ENCODE measurements around the gene ARMC2.
A peak's percentile ranks its signal among the peaks of the same experiment; 100 is the strongest.

The ARMC2 gene

DNA sequence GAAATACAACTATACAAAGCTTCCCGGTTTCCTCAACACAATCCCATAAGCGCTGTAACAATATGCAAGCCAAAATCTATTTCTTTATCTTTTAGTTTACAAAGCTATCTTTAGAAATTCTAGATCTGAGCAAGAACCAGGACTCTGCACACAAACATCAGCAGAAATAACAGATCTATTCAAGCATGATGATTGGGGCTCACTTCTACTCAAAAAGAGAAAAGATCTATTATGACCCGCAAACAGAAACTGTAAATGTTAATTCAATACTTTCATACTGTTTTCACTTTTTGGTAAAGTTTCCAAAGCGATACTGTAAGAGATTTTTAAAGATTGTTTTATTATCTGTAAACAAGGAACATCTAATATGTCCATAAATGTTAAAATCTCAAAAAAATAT, 159.8 kb downstream of the ARMC2 start:
- TF ChIP-seq SIN3A (IDR thresholded peaks at IDR 0.05; ENCODE audit: borderline replicate concordance, insufficient read depth, low read length): no peak
- no peak for TF ChIP-seq POLR2AphosphoS5 (IDR thresholded peaks at IDR 0.05; ENCODE audit: low read depth, low read length)
- no peak for TF ChIP-seq FOXP2 (optimal IDR thresholded peaks at IDR 0.05; ENCODE audit: borderline replicate concordance, extremely low read depth, extremely low read length, insufficient read depth)
- TF ChIP-seq TAF1 (IDR thresholded peaks at IDR 0.05; ENCODE audit: borderline replicate concordance, insufficient read depth, low read length): no peak
- TF ChIP-seq, protein P1, sequence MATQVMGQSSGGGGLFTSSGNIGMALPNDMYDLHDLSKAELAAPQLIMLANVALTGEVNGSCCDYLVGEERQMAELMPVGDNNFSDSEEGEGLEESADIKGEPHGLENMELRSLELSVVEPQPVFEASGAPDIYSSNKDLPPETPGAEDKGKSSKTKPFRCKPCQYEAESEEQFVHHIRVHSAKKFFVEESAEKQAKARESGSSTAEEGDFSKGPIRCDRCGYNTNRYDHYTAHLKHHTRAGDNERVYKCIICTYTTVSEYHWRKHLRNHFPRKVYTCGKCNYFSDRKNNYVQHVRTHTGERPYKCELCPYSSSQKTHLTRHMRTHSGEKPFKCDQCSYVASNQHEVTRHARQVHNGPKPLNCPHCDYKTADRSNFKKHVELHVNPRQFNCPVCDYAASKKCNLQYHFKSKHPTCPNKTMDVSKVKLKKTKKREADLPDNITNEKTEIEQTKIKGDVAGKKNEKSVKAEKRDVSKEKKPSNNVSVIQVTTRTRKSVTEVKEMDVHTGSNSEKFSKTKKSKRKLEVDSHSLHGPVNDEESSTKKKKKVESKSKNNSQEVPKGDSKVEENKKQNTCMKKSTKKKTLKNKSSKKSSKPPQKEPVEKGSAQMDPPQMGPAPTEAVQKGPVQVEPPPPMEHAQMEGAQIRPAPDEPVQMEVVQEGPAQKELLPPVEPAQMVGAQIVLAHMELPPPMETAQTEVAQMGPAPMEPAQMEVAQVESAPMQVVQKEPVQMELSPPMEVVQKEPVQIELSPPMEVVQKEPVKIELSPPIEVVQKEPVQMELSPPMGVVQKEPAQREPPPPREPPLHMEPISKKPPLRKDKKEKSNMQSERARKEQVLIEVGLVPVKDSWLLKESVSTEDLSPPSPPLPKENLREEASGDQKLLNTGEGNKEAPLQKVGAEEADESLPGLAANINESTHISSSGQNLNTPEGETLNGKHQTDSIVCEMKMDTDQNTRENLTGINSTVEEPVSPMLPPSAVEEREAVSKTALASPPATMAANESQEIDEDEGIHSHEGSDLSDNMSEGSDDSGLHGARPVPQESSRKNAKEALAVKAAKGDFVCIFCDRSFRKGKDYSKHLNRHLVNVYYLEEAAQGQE (IDR thresholded peaks at IDR 0.05; ENCODE audit: insufficient read depth in 1 of 2, low read depth in 2 of 2, low read length in 2 of 2): no peak

DNA sequence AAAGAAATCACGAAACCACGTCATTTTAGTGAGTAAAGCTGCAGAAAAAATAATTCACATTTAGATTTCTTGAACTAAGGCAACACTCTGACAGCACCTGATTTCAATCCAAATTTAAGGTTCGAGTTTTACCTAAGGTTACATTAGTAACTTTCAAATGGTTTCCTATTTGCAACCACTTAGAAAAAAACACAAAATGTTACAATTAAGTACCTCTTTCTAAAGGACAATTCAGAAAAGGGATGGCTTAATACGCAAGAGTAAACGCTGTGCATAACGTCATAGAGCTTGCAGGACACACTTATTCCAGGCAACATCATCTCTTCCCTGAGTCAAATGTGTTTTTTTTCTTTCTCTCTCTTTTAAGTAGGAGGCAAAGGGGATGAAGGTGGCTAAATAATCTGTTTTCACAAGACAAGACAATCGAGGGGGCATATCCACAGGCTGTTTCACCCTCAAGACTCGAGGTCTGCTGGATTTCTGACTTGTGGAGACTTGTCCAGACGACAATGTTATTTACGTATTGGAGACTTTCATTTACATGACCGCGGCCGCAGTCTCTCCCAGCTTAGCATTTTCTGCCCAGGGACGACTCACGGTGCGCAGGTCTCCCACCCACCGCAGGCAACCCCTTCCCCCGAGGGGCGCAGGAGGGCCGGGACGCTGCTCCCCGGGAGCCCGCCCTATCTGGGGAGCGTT, 160.5 kb downstream of the ARMC2 start:
- TF ChIP-seq FOXP2 (optimal IDR thresholded peaks at IDR 0.05; ENCODE audit: borderline replicate concordance, extremely low read depth, extremely low read length, insufficient read depth): no peak
- TF ChIP-seq, protein P1 (IDR thresholded peaks at IDR 0.05; ENCODE audit: insufficient read depth in 1 of 2, low read depth in 2 of 2, low read length in 2 of 2): no peak
- TF ChIP-seq TAF1 (IDR thresholded peaks at IDR 0.05; ENCODE audit: borderline replicate concordance, insufficient read depth, low read length): no peak
- no peak for TF ChIP-seq POLR2AphosphoS5 (IDR thresholded peaks at IDR 0.05; ENCODE audit: low read depth, low read length)
- TF ChIP-seq SIN3A (IDR thresholded peaks at IDR 0.05; ENCODE audit: borderline replicate concordance, insufficient read depth, low read length): 0 out of 2 replicates have a peak, but pooled peaks have one; percentile 18

GRCh38 chr6:109009236-109009961, 161.2 kb downstream of the ARMC2 start:
- TF ChIP-seq POLR2AphosphoS5 (IDR thresholded peaks at IDR 0.05; ENCODE audit: low read depth, low read length): peak; percentile 54; the same call in 1 of the 2 replicates
- peak; percentile 55 for TF ChIP-seq FOXP2 (optimal IDR thresholded peaks at IDR 0.05; ENCODE audit: borderline replicate concordance, extremely low read depth, extremely low read length, insufficient read depth)
- TF ChIP-seq, protein P1 (IDR thresholded peaks at IDR 0.05; ENCODE audit: insufficient read depth in 1 of 2, low read depth in 2 of 2, low read length in 2 of 2): no peak
- TF ChIP-seq TAF1 (IDR thresholded peaks at IDR 0.05; ENCODE audit: borderline replicate concordance, insufficient read depth, low read length): 0 out of 2 replicates have a peak, but pooled peaks have one; percentile 55
- no peak; the same call in 1 of the 2 replicates for TF ChIP-seq SIN3A (IDR thresholded peaks at IDR 0.05; ENCODE audit: borderline replicate concordance, insufficient read depth, low read length)

DNA sequence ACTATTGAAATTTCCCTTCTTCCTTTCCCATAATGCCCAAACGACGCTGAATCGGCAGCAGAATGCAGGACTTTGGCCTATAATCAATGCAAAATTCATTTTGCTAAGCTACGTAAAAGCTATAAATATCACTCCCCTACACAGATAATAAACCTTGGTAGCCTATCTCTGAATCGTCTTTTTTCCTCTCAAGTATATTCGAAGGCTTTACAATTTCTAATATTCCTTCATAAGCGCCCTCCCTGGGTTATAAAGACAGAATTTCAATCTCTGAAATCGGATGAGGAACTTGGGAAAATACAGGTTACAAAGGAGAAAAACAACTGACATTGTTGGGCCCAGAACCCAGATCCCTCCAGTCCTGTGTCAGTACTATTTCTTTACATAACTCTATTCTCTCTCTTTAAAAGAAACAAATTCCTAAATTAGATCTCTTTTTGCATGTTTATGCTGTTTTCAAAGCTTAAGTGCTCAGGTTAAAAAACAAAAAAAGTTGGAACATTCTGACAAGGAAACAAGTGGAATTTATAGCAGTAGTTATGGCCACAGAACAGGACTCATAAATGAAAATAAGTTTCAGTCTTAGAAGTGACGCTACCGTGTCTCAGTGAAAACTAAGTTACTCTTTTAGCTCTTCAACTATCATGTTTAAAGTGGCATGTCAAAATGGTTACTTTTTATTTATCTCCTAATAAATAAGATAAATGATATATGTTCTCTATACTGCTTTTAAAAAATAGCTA, 161.9 kb downstream of the ARMC2 start:
- no peak for TF ChIP-seq POLR2AphosphoS5 (IDR thresholded peaks at IDR 0.05; ENCODE audit: low read depth, low read length)

- TF ChIP-seq TAF1 (IDR thresholded peaks at IDR 0.05; ENCODE audit: borderline replicate concordance, insufficient read depth, low read length) (no peak), POLR2AphosphoS5 (IDR thresholded peaks at IDR 0.05; ENCODE audit: low read depth, low read length) (no peak), FOXP2 (optimal IDR thresholded peaks at IDR 0.05; ENCODE audit: borderline replicate concordance, extremely low read depth, extremely low read length, insufficient read depth) (no peak), SIN3A (IDR thresholded peaks at IDR 0.05; ENCODE audit: borderline replicate concordance, insufficient read depth, low read length) (no peak)
- TF ChIP-seq, protein P1 (IDR thresholded peaks at IDR 0.05; ENCODE audit: insufficient read depth in 1 of 2, low read depth in 2 of 2, low read length in 2 of 2): no peak
Observed at GRCh38 chr6:109010705-109011102, 162.5 kb downstream of the ARMC2 start.
